Measurements from ENCODE around the gene CHAT.

The CHAT gene

DNA sequence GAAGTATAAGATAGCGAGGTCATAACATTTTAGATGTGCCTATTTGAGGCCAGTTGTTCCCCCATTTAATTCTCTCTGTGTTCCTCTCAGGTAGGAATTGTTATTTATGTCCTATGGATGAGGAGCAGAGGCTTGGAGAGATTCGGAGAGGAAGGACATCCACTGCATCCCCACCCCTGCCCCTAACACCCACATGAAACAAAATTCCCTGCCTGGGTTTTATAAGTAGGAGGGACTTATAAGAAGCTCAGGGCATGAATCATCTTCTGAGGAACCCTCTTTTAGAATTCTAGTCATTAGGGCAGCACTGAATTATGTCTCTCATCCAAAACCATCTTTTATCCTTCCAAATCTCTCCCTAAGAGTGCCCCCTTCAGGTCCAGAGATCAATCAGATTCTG, 5.0 kb downstream of the CHAT start:
- Histone ChIP-seq H3K36me3 (replicated peaks; ENCODE audit: insufficient read depth, low read length) (no peaks in the 10 kb centered on the region), H3K27ac (ENCODE audit: low read length) (no peak overlapping the region), H3K4me2 (ENCODE audit: low read depth, low read length) (no peak overlapping the region), H4K20me1 (ENCODE audit: insufficient read depth, low read length) (no peaks in the 10 kb centered on the region), H3K9me2 (replicated peaks; ENCODE audit: insufficient read depth, low read length) (no peaks in the 10 kb centered on the region), H3F3A (ENCODE audit: insufficient read depth, low read length) (no peaks in the 10 kb centered on the region), H3K79me2 (ENCODE audit: low read length) (no peaks in the 10 kb centered on the region), H3K4me3 (ENCODE audit: low read length) (no peak overlapping the region), H3K27me3 (replicated peaks; ENCODE audit: insufficient read depth, low read length) (peaks cover 30% of the 10 kb centered on the region), H3K4me1 (ENCODE audit: low read length) (no peaks in the 10 kb centered on the region), H3K9ac (ENCODE audit: low read length) (no peak overlapping the region), H3K9me3 (replicated peaks; ENCODE audit: insufficient read depth, low read length) (no peaks in the 10 kb centered on the region), H2AFZ (ENCODE audit: low read length) (no peak overlapping the region)
- no peak for TF ChIP-seq EZH2phosphoT487 (IDR thresholded peaks at IDR 0.05; ENCODE audit: low read length)
- TF ChIP-seq, protein P1, sequence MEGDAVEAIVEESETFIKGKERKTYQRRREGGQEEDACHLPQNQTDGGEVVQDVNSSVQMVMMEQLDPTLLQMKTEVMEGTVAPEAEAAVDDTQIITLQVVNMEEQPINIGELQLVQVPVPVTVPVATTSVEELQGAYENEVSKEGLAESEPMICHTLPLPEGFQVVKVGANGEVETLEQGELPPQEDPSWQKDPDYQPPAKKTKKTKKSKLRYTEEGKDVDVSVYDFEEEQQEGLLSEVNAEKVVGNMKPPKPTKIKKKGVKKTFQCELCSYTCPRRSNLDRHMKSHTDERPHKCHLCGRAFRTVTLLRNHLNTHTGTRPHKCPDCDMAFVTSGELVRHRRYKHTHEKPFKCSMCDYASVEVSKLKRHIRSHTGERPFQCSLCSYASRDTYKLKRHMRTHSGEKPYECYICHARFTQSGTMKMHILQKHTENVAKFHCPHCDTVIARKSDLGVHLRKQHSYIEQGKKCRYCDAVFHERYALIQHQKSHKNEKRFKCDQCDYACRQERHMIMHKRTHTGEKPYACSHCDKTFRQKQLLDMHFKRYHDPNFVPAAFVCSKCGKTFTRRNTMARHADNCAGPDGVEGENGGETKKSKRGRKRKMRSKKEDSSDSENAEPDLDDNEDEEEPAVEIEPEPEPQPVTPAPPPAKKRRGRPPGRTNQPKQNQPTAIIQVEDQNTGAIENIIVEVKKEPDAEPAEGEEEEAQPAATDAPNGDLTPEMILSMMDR (IDR thresholded peaks at IDR 0.05; ENCODE audit: low read length), result no peak
- no peak for DNase-seq

DNA sequence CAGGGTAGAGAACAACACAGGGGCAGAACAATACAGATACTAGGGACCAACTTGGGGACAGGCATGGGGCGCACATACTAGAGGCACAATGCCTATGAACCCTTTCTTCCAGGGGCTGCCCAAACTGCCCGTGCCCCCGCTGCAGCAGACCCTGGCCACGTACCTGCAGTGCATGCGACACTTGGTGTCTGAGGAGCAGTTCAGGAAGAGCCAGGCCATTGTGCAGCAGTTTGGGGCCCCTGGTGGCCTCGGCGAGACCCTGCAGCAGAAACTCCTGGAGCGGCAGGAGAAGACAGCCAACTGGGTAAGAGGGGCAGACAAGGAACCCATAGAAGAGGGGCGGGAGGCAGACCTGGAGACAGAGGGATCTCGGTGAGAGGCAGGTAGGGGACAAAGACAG, 5.8 kb downstream of the CHAT start:
- Histone ChIP-seq H4K20me1 (ENCODE audit: insufficient read depth, low read length) (no peaks in the 10 kb centered on the region), H3F3A (ENCODE audit: insufficient read depth, low read length) (no peaks in the 10 kb centered on the region), H2AFZ (ENCODE audit: low read length) (no peak overlapping the region), H3K9me2 (replicated peaks; ENCODE audit: insufficient read depth, low read length) (no peaks in the 10 kb centered on the region), H3K4me3 (ENCODE audit: low read length) (no peak overlapping the region), H3K9ac (ENCODE audit: low read length) (no peak overlapping the region), H3K4me1 (ENCODE audit: low read length) (no peaks in the 10 kb centered on the region), H3K27me3 (replicated peaks; ENCODE audit: insufficient read depth, low read length) (peaks cover 28% of the 10 kb centered on the region), H3K36me3 (replicated peaks; ENCODE audit: insufficient read depth, low read length) (no peaks in the 10 kb centered on the region), H3K4me2 (ENCODE audit: low read depth, low read length) (no peak overlapping the region), H3K27ac (ENCODE audit: low read length) (no peak overlapping the region), H3K79me2 (ENCODE audit: low read length) (no peaks in the 10 kb centered on the region), H3K9me3 (replicated peaks; ENCODE audit: insufficient read depth, low read length) (no peaks in the 10 kb centered on the region)
- TF ChIP-seq, protein P1 (IDR thresholded peaks at IDR 0.05; ENCODE audit: low read length), result no peak
- TF ChIP-seq EZH2 (optimal IDR thresholded peaks at IDR 0.05; ENCODE audit: low read depth, low read length) (no peak), EZH2phosphoT487 (IDR thresholded peaks at IDR 0.05; ENCODE audit: low read length) (no peak)
- no peak for DNase-seq

DNA sequence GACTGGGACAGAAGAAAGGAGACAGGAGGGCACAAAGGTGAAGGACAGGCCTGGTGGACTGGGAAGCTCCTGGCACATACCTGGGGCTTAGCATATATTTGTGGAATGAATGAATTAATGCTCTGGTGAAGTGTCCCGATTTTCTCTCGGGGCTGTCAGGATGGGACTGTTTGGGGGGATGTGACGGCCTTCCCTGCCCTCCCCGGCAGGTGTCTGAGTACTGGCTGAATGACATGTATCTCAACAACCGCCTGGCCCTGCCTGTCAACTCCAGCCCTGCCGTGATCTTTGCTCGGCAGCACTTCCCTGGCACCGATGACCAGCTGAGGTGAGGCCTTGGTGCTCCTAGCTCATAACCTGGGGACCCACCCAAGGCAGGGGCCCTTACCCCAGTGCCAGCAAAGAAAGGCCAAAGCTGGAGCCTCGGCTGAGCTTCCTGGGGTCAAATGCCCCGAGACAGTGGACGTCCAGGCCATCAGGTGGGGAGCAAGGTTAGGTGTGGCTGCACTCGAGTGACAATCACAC, 6.5 kb downstream of the CHAT start:
- Histone ChIP-seq H3K27ac (ENCODE audit: low read length) (no peak overlapping the region), H3K79me2 (ENCODE audit: low read length) (no peaks in the 10 kb centered on the region), H4K20me1 (ENCODE audit: insufficient read depth, low read length) (no peaks in the 10 kb centered on the region), H3K36me3 (replicated peaks; ENCODE audit: insufficient read depth, low read length) (no peaks in the 10 kb centered on the region), H3K4me2 (ENCODE audit: low read depth, low read length) (no peak overlapping the region), H3K9me2 (replicated peaks; ENCODE audit: insufficient read depth, low read length) (no peaks in the 10 kb centered on the region), H3K4me3 (ENCODE audit: low read length) (no peak overlapping the region), H3F3A (ENCODE audit: insufficient read depth, low read length) (no peaks in the 10 kb centered on the region), H3K27me3 (replicated peaks; ENCODE audit: insufficient read depth, low read length) (peaks cover 25% of the 10 kb centered on the region), H3K9ac (ENCODE audit: low read length) (no peak overlapping the region), H3K4me1 (ENCODE audit: low read length) (no peaks in the 10 kb centered on the region), H2AFZ (ENCODE audit: low read length) (no peak overlapping the region), H3K9me3 (replicated peaks; ENCODE audit: insufficient read depth, low read length) (no peaks in the 10 kb centered on the region)
- no peak for TF ChIP-seq EZH2 (optimal IDR thresholded peaks at IDR 0.05; ENCODE audit: low read depth, low read length)
- TF ChIP-seq, protein P1 (IDR thresholded peaks at IDR 0.05; ENCODE audit: low read length), result no peak
- no peak for TF ChIP-seq EZH2phosphoT487 (IDR thresholded peaks at IDR 0.05; ENCODE audit: low read length)
- no peak for DNase-seq
